Chondrocyte (in vitro differentiated cells): ENCODE results near the gene CMSS1. TPM values are rescaled to one million over a fixed set of nuclear protein-coding genes. Genes with fewer than 3 reads are reported as not detected.

Source experiments
- DNase-seq: peaks from one replicate; pipeline ENCODE4 v3.0.0; 2021; ENCODE audit warnings: mixed read lengths, low spot score
- H3K27ac Mint-ChIP-seq: one replicate; pipeline ENCODE4 v1.8.0; 2021; ENCODE audit warnings: mild to moderate bottlenecking, moderate library complexity, mixed read lengths; ENCODE audit not compliant: unreplicated experiment
- H3K27me3 Mint-ChIP-seq: 2 replicates; pipeline ENCODE4 v1.8.0; 2021; ENCODE audit warnings: low read depth, mixed read lengths
- H3K36me3 Mint-ChIP-seq: 2 replicates; pipeline ENCODE4 v1.8.0; 2021; ENCODE audit warnings: low read depth, mixed read lengths
- H3K4me1 Mint-ChIP-seq: 2 replicates; pipeline ENCODE4 v1.8.0; 2021; ENCODE audit warnings: low read depth, mild to moderate bottlenecking, mixed read lengths
- H3K4me3 Mint-ChIP-seq: one replicate; pipeline ENCODE4 v1.8.0; 2021; ENCODE audit warnings: mild to moderate bottlenecking, moderate library complexity, mixed read lengths; ENCODE audit not compliant: unreplicated experiment
- H3K9me3 Mint-ChIP-seq: 2 replicates; pipeline ENCODE4 v1.8.0; 2021; ENCODE audit warnings: low read depth, mixed read lengths
- total RNA-seq: library from RNA; stranded (reverse); gene quantifications from 3 replicates; pipeline ENCODE4 v1.2.1, GENCODE V29; 2021
- TF ChIP-seq, protein P1 (sequence below): fragments of 200-600 bp; sonication (generic); IDR thresholded peaks from 2 replicates; pipeline ENCODE4 v1.5.0; 2021; ENCODE audit warnings: antibody characterized with exemption, mild to moderate bottlenecking, moderate library complexity

The CMSS1 gene
- total RNA-seq, 1 donor from 2014 or later, result 19.5 TPM

DNA sequence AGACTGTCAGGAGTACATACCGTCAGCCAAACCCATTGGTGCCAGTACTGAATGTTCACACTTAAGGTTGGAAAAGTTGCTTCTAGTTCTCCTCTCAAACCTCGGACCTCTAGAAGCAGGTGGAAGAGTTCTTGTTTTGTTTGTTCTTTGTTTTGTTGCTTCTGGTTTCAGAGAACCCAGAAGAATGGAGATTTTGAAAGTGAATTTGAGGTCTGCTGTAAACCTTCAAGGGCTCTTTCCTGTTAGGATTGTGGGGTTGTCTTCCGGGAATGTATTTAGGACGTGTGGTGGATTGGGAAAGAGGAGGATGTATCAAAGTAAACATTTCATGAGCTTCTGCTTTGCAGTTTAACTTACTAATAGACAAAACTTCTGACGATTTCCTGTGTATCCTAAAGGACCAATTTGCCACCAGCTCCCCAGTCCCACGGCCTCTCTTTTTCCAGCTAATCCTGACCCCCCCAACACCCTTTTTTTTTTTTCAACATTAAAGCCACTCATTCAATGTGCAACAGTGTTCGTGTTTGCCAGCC lies 246.3 kb downstream of the CMSS1 start:
- TF ChIP-seq, protein P1, sequence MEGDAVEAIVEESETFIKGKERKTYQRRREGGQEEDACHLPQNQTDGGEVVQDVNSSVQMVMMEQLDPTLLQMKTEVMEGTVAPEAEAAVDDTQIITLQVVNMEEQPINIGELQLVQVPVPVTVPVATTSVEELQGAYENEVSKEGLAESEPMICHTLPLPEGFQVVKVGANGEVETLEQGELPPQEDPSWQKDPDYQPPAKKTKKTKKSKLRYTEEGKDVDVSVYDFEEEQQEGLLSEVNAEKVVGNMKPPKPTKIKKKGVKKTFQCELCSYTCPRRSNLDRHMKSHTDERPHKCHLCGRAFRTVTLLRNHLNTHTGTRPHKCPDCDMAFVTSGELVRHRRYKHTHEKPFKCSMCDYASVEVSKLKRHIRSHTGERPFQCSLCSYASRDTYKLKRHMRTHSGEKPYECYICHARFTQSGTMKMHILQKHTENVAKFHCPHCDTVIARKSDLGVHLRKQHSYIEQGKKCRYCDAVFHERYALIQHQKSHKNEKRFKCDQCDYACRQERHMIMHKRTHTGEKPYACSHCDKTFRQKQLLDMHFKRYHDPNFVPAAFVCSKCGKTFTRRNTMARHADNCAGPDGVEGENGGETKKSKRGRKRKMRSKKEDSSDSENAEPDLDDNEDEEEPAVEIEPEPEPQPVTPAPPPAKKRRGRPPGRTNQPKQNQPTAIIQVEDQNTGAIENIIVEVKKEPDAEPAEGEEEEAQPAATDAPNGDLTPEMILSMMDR, result no peak
- no peak for DNase-seq
- Mint-ChIP-seq H3K27me3 (no peaks in the 10 kb centered on the region), H3K27ac (peak overlapping the region; percentile 37), H3K9me3 (no peaks in the 10 kb centered on the region), H3K36me3 (no peaks in the 10 kb centered on the region), H3K4me3 (no peak overlapping the region), H3K4me1 (peaks cover 41% of the 10 kb centered on the region)

DNA sequence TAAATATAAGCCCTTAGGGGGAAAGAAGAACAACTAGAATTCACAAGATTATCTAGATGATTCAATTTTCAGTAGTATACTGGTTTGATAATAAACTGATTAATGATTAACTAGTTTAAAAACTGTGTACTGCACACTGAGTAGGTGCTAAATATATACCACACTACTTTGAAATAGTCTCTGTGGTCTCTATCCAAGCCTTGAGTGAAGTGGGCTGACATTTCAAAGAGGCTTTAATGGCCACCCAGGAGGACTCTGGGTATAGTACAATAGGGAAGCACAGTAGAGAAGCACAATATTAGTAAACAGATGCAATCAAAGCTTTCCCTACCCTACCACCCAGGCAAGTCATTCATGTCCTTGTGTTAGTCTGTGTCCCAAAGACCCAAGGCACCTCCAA lies 249.9 kb downstream of the CMSS1 start:
- Mint-ChIP-seq H3K36me3 (no peaks in the 10 kb centered on the region), H3K4me1 (peaks cover 71% of the 10 kb centered on the region), H3K4me3 (no peak overlapping the region), H3K9me3 (no peaks in the 10 kb centered on the region), H3K27me3 (no peaks in the 10 kb centered on the region), H3K27ac (no peak overlapping the region)
- DNase-seq, result no peak
- TF ChIP-seq, protein P1, result no peak

- no peak for DNase-seq
- H3K4me3 Mint-ChIP-seq, result no peak overlapping the region
- peaks cover 77% of the 10 kb centered on the region for H3K4me1 Mint-ChIP-seq
- peak overlapping the region; percentile 37 for H3K27ac Mint-ChIP-seq
- H3K27me3 Mint-ChIP-seq, result no peaks in the 10 kb centered on the region
- H3K36me3 Mint-ChIP-seq, result no peaks in the 10 kb centered on the region
- H3K9me3 Mint-ChIP-seq, result no peaks in the 10 kb centered on the region
- TF ChIP-seq, protein P1, result peak; percentile 86
Observed at GRCh38 chr3:100068826-100069225, 251.2 kb downstream of the CMSS1 start.

GRCh38 chr3:100069472-100069871 lies 251.8 kb downstream of the CMSS1 start:
- no peaks in the 10 kb centered on the region for H3K27me3 Mint-ChIP-seq
- no peak overlapping the region for H3K4me3 Mint-ChIP-seq
- no peaks in the 10 kb centered on the region for H3K9me3 Mint-ChIP-seq
- DNase-seq, result no peak
- no peak overlapping the region for H3K27ac Mint-ChIP-seq
- H3K4me1 Mint-ChIP-seq, result peaks cover 77% of the 10 kb centered on the region
- H3K36me3 Mint-ChIP-seq, result no peaks in the 10 kb centered on the region
- TF ChIP-seq, protein P1, result no peak

DNA sequence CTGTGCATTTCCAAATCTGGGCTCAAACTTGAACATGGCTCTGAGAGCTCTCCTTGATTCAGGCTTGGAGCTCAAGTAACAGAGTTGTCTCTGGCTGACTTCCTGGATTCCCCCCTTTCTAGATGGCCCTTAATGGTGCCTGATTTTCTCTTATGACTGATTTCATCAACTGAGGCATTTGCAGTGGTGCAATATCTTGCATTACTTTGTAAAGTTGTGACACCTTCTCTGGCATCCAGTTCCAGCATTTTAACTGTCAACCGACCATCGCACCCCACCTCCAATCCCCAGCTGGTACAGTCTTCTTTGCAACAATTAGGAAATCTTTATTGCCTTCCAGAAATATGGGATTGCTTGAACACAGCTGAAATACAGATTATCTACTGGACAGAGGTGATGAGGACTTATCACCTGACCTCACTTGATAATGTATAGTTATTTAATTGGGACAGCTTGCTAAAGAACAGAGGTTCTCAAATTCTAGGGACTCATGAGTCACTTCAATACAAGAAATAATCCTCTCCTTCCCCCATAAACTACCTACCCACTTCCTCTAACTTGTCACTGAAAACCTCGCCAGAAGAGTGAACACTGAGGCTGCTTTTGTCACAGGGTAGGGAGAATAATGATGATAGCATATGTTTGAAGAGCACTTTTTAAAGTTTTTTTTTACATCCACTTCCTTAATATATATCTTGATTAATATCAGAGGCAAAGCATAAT lies 254.8 kb downstream of the CMSS1 start:
- Mint-ChIP-seq H3K4me3 (no peak overlapping the region), H3K4me1 (peaks cover 79% of the 10 kb centered on the region), H3K27me3 (no peaks in the 10 kb centered on the region), H3K36me3 (no peaks in the 10 kb centered on the region), H3K9me3 (no peaks in the 10 kb centered on the region), H3K27ac (peak overlapping the region; percentile 94)
- TF ChIP-seq, protein P1, result no peak
- DNase-seq, result no peak
